Suprapubic skin (tissue), 3 donors: Measurements from ENCODE around the gene NOL11.

Experiments used
- POLR2A ChIP-seq, 2 donors: fragments of 450-650 bp; IDR thresholded peaks; one replicate each; pipeline ENCODE4 v1.6.1; 2017; ENCODE audit warnings: antibody characterized with exemption in 2 of 2, mild to moderate bottlenecking in 2 of 2, moderate library complexity in 2 of 2
- TF ChIP-seq, protein P1 (sequence below), 2 donors: fragments of 200-600 bp in 1 of 2; fragments of 450-650 bp in 1 of 2; sonication (generic) in 1 of 2; IDR thresholded peaks; one replicate each; pipeline ENCODE4 v1.5.1; 2016 to 2019; ENCODE audit warnings: antibody characterized with exemption in 2 of 2, mild to moderate bottlenecking in 1 of 2, moderate library complexity in 1 of 2

DNA sequence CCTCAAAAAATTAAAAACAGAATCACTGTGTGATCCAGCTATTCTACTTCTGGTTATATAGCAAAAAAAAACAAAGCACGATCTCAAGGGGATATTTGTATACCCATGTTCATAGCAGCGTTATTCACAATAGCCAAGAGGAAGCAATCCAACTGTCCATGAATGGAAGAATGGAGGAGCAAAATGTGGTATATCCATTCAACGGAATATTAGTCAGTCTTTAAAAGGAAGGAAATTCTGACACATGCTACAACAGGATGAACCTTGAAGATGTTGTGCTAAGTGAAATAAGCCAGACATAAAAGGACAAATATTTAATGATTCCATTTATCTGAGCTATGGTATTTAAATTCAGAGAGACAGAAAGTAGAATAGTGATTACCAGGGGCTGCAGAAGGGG, 4.6 kb upstream of the NOL11 start:
- TF ChIP-seq POLR2A (IDR thresholded peaks at IDR 0.05): no peak
- TF ChIP-seq, protein P1, sequence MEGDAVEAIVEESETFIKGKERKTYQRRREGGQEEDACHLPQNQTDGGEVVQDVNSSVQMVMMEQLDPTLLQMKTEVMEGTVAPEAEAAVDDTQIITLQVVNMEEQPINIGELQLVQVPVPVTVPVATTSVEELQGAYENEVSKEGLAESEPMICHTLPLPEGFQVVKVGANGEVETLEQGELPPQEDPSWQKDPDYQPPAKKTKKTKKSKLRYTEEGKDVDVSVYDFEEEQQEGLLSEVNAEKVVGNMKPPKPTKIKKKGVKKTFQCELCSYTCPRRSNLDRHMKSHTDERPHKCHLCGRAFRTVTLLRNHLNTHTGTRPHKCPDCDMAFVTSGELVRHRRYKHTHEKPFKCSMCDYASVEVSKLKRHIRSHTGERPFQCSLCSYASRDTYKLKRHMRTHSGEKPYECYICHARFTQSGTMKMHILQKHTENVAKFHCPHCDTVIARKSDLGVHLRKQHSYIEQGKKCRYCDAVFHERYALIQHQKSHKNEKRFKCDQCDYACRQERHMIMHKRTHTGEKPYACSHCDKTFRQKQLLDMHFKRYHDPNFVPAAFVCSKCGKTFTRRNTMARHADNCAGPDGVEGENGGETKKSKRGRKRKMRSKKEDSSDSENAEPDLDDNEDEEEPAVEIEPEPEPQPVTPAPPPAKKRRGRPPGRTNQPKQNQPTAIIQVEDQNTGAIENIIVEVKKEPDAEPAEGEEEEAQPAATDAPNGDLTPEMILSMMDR (IDR thresholded peaks at IDR 0.05): no peak
